GM12875 (cell line): Measurements from ENCODE around the gene FCF1.
A peak's percentile ranks its signal among the peaks of the same experiment; 100 is the strongest.

Experiments
- H3K4me3 ChIP-seq: one replicate; pipeline ENCODE4 v1.5.1; 2011; ENCODE audit warnings: low read depth, low read length, control low read depth
- TF ChIP-seq, protein P1 (sequence below): IDR thresholded peaks from 2 replicates; pipeline ENCODE4 v1.5.1; 2011; ENCODE audit warnings: low read depth, mild to moderate bottlenecking, control low read depth, inconsistent platforms, low read length, moderate library complexity, borderline replicate concordance; ENCODE audit not compliant: insufficient read depth

Gene FCF1

DNA sequence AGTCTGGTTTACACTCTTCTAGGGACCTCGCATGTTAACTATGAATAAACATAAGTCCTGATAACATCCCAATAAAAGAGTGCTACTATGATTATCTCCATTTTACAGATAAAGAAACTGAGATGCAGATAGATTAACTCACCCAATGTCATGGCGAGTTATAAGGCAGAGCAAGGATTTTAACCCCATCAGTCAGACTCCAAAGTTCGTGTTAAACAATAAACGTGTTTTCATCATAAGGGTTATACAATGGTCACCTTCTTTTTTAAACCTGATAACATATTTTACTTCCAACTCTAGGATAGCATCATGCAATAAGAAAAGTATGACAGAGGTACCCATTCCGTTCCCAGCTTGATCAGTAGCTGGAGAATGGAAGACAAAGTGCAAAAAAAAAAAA, 1.3 kb upstream of the FCF1 start:
- TF ChIP-seq, protein P1, sequence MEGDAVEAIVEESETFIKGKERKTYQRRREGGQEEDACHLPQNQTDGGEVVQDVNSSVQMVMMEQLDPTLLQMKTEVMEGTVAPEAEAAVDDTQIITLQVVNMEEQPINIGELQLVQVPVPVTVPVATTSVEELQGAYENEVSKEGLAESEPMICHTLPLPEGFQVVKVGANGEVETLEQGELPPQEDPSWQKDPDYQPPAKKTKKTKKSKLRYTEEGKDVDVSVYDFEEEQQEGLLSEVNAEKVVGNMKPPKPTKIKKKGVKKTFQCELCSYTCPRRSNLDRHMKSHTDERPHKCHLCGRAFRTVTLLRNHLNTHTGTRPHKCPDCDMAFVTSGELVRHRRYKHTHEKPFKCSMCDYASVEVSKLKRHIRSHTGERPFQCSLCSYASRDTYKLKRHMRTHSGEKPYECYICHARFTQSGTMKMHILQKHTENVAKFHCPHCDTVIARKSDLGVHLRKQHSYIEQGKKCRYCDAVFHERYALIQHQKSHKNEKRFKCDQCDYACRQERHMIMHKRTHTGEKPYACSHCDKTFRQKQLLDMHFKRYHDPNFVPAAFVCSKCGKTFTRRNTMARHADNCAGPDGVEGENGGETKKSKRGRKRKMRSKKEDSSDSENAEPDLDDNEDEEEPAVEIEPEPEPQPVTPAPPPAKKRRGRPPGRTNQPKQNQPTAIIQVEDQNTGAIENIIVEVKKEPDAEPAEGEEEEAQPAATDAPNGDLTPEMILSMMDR = no peak
- H3K4me3 ChIP-seq = no peak overlapping the region

DNA sequence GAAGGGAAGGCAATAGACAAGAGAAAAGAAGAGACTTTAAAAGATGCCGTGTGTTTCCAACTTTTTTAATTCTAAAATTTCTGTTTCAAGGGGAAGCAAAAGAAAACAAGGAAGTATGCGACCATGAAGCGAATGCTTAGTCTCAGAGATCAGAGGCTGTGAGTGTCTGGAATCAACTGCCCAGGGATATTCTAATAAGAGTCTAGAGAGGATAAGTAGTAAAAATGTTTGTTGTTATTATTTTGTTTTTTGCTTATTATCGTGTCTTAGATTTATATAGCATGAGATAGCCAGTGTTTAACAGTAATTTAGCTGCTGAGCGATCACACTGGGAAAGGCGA, 421 bp downstream of the FCF1 start:
- H3K4me3 ChIP-seq = peak overlapping the region; percentile 87
- TF ChIP-seq, protein P1 = no peak

DNA sequence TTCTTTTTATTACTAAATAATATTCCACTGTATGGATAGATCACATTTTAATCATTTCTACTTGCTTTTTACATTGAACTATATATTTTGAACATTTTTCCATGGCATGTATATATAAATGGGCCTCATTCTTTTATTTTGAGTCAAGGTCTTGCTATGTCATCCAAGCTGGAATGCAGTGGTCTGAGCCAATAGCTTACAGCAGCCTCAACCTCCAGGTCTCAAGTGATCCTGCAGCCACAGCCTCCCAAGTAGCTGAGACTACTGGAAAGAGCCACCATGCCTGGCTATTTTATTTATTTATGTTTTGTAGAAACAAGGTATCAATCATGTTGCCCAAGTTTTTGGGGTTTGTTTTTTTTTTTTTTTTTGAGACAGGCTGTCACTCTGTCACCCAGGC, 7.6 kb downstream of the FCF1 start:
- TF ChIP-seq, protein P1 = no peak
- no peak overlapping the region for H3K4me3 ChIP-seq

DNA sequence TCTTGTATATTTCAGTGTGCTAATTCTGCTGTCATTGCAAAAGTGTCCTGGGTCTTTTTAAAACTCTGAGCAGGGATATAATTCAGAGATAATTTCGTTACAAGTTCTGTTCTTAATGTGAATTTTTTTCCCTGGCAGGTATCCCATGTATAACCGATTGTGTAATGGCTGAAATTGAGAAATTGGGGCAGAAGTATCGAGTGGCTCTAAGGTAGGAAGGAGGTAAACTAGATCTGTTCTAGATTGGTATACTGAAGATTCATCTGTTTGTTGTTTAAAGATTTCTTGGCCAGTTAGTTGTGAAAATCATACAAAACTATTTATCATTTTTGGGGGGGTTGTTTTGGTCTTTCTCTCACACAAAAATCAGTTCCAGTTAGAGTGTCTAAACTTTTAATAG, 10.2 kb downstream of the FCF1 start:
- TF ChIP-seq, protein P1 = no peak
- no peak overlapping the region for H3K4me3 ChIP-seq

DNA sequence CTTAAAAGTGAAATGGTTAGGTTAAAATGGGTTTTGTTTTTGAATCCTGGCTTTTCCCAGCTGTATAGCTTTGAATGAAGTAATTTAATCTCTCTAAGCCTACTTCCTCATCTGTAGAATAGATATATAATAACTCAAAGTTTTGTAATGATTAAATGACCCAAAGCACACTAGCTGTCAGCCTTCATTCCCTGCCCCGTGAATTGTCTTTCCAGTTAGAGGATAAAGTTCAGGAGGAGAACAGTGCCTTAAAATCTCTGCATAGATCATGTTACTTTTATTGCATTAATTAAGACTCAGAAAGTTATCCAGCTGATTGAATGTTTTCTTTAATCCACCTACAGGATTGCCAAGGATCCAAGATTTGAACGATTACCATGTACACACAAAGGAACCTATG, 19.4 kb downstream of the FCF1 start:
- H3K4me3 ChIP-seq = no peak overlapping the region
- TF ChIP-seq, protein P1 = no peak

DNA sequence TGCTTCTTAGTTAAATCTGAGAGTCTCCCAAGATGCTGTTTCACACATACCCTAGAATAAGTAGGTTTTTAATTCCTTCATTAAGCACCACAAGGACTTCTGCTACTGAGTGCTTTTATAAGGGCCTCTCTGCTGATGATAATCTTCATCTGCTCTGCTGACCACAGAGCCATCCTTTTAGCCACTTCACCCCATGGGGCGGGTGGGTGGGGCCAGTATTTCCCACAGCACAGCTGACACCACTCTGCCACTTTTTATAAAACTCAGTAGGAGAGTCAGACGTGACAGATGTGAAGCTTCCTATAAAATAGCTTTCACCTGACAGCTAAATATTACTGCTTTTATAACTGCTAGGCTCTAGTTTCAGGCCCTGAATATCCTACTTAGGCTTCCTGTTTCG, 20.3 kb downstream of the FCF1 start:
- no peak overlapping the region for H3K4me3 ChIP-seq
- TF ChIP-seq, protein P1 = no peak

DNA sequence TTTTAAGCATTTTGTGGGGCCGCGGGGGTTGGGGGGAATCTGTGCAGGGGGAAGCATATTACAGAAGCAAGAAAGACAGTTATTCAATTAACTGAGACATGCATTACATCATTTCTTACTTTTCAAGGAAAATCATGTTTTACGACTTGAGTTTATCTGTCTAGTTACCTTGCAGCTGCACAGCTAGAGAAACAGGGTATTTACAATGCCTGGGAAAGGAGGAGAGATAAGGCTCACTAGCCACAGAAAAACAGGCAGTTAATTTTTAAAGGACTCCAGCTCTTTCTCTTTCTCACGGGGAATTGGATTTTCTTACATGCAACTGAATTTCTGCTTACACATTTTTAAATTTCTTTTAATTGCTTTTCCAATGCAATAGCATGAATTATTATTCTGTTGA, 22.2 kb downstream of the FCF1 start:
- TF ChIP-seq, protein P1 = no peak
- H3K4me3 ChIP-seq = no peak overlapping the region
